GM21786 (cell line): ENCODE results near the gene TRAPPC10.
A peak's percentile ranks its signal among the peaks of the same experiment; 100 is the strongest.
"Not testable (repeated sequence)": the region's sequence is repeated elsewhere in the genome, so short reads cannot be mapped to it uniquely, and the experiment has no call there.

ENCODE experiments used
- ATAC-seq: cut with Tn5 transposase; IDR thresholded peaks from one replicate; pipeline ENCODE4 v1.9.1; 2021; ENCODE audit not compliant: unreplicated experiment

TRAPPC10 gene

GRCh38 chr21:44134732-44135131, 122.6 kb downstream of the TRAPPC10 start:
- not testable (repeated sequence) for ATAC-seq

GRCh38 chr21:44138039-44138438, 125.9 kb downstream of the TRAPPC10 start:
- ATAC-seq: not testable (repeated sequence)

- not testable (repeated sequence) for ATAC-seq
These were observed 127.9 kb downstream of the TRAPPC10 start for GRCh38 chr21:44139787-44140551.

- not testable (repeated sequence) for ATAC-seq
These were observed 128.4 kb downstream of the TRAPPC10 start for GRCh38 chr21:44140552-44140932.

- not testable (repeated sequence) for ATAC-seq
These were observed 130.4 kb downstream of the TRAPPC10 start for GRCh38 chr21:44142470-44142869.

- ATAC-seq: peak; percentile 61
These were observed 131.3 kb downstream of the TRAPPC10 start for GRCh38 chr21:44143380-44143779.

GRCh38 chr21:44143996-44144395, 131.9 kb downstream of the TRAPPC10 start:
- not testable (repeated sequence) for ATAC-seq

GRCh38 chr21:44144784-44145602, 132.9 kb downstream of the TRAPPC10 start:
- ATAC-seq: not testable (repeated sequence)

GRCh38 chr21:44145616-44146015, 133.5 kb downstream of the TRAPPC10 start:
- ATAC-seq: not testable (repeated sequence)

- ATAC-seq: not testable (repeated sequence)
These were observed 135.0 kb downstream of the TRAPPC10 start for GRCh38 chr21:44147108-44147507.

GRCh38 chr21:44150255-44150654, 138.1 kb downstream of the TRAPPC10 start:
- ATAC-seq: not testable (repeated sequence)

- ATAC-seq: not testable (repeated sequence)
These were observed 141.2 kb downstream of the TRAPPC10 start for GRCh38 chr21:44153214-44153888.

GRCh38 chr21:44153889-44154228, 141.8 kb downstream of the TRAPPC10 start:
- ATAC-seq: not testable (repeated sequence)

GRCh38 chr21:44154816-44155230, 142.7 kb downstream of the TRAPPC10 start:
- peak; percentile 15 for ATAC-seq

- ATAC-seq: peak; percentile 35
These were observed 143.3 kb downstream of the TRAPPC10 start for GRCh38 chr21:44155231-44155993.

- ATAC-seq: not testable (repeated sequence)
These were observed 143.9 kb downstream of the TRAPPC10 start for GRCh38 chr21:44155994-44156380.
